ENCODE measurements around the gene LAMC3. TPM values are rescaled to one million over a fixed set of nuclear protein-coding genes. Genes with fewer than 3 reads are reported as not detected.

Gene LAMC3
- total RNA-seq, 1 experiment from 2014 or later, result 1.8 TPM

GRCh38 chr9:131125288-131126058, 116.5 kb downstream of the LAMC3 start, which contains the start of gene NUP214:
Gene NUP214 (plus strand): TSS chr9:131125586. CDS start chr9:131125705, 119 bp downstream.
- peak; percentile 97 for DNase-seq (ENCODE audit: low spot score)
- in situ Hi-C loops (cut with HindIII; ENCODE audit: low sequenced_read_pairs), result no loop called here

GRCh38 chr9:131126059-131126426, 117.1 kb downstream of the LAMC3 start:
- DNase-seq (ENCODE audit: low spot score), result no peak
- in situ Hi-C loops (cut with HindIII; ENCODE audit: low sequenced_read_pairs), result no loop called here

- no peak for DNase-seq (ENCODE audit: low spot score)
- in situ Hi-C loops (cut with HindIII; ENCODE audit: low sequenced_read_pairs), result no loop called here
Measured at GRCh38 chr9:131129183-131129582, 120.2 kb downstream of the LAMC3 start.

GRCh38 chr9:131138676-131139075, 129.7 kb downstream of the LAMC3 start:
- DNase-seq (ENCODE audit: low spot score), result peak; percentile 8
- in situ Hi-C loops (cut with HindIII; ENCODE audit: low sequenced_read_pairs), result no loop called here

GRCh38 chr9:131140112-131140511, 131.1 kb downstream of the LAMC3 start:
- DNase-seq (ENCODE audit: low spot score), result no peak
- in situ Hi-C loops (cut with HindIII; ENCODE audit: low sequenced_read_pairs), result no loop called here

GRCh38 chr9:131140550-131140949, 131.6 kb downstream of the LAMC3 start:
- in situ Hi-C loops (cut with HindIII; ENCODE audit: low sequenced_read_pairs), result no loop called here
- DNase-seq (ENCODE audit: low spot score), result no peak

GRCh38 chr9:131142160-131142559, 133.2 kb downstream of the LAMC3 start:
- in situ Hi-C loops (cut with HindIII; ENCODE audit: low sequenced_read_pairs), result no loop called here
- no peak for DNase-seq (ENCODE audit: low spot score)

Other genes starting within 250 kb of the LAMC3 start
- gene ABL1, start 173.9 kb upstream of the LAMC3 start, total RNA-seq (2014; rRNA removed; shearing (Covaris generic)), result 22.3 and 27.1 TPM in 2 replicates
- gene QRFP, start 112.4 kb upstream of the LAMC3 start, total RNA-seq (2014; rRNA removed; shearing (Covaris generic)), result not detected in 2 replicates
- gene FIBCD1, start 69.9 kb upstream of the LAMC3 start, total RNA-seq (2014; rRNA removed; shearing (Covaris generic)), result 2.4 and 2.6 TPM in 2 replicates
- gene AIF1L, start 87.4 kb downstream of the LAMC3 start, total RNA-seq (2014; rRNA removed; shearing (Covaris generic)), result 25.5 and 26.9 TPM in 2 replicates
- 9.4 and 11.9 TPM in 2 replicates for gene NUP214, start 116.4 kb downstream of the LAMC3 start, total RNA-seq (2014; rRNA removed; shearing (Covaris generic))